ENCODE results near the gene RPP25. TPM values are rescaled to one million over a fixed set of nuclear protein-coding genes. Genes with fewer than 3 reads are reported as not detected.
"Not testable (repeated sequence)": the region's sequence is repeated elsewhere in the genome, so short reads cannot be mapped to it uniquely, and the experiment has no call there.

The RPP25 gene
- total RNA-seq, 2 experiments from 2014 or later: 7.0 to 7.2 TPM

- Mint-ChIP-seq H3K9me3 (no peaks in the 10 kb centered on the region), H3K27me3 (no peaks in the 10 kb centered on the region), H3K36me3 (ENCODE audit: low read depth) (peaks cover 17% of the 10 kb centered on the region), H3K4me3 (peak within 1 kb of the TSS; percentile 87), H3K27ac (peak within 1 kb of the TSS; percentile 94), H3K4me1 (ENCODE audit: low read depth) (peaks cover 20% of the 10 kb centered on the region)
- ChIA-PET POLR2A (interaction anchor here (0.6 to 1.7 kb wide), 16 partner anchors 9 to 392 kb away, joined by 3 to 5 read pairs (median 3); partner anchors contain the start of genes PPCDC and ULK3), CTCF (interaction anchor here (0.7 to 2.6 kb wide), 5 partner anchors 13 to 266 kb away, joined by 3 to 16 read pairs (median 4); partner anchors contain the start of genes C15orf39 and RPP25)
- ATAC-seq: peak; percentile 94
- peak; percentile 95 for DNase-seq
- TF ChIP-seq CTCF (IDR thresholded peaks at IDR 0.05): no peak
- intact Hi-C loops (cut with micrococcal nuclease): no loop called here
Measured at GRCh38 chr15:74937590-74938371, 18.8 kb downstream of the RPP25 start, which contains the start of gene COX5A. COX5A (minus strand) TSS chr15:74938073; CDS start chr15:74938014, 59 bp downstream.

DNA sequence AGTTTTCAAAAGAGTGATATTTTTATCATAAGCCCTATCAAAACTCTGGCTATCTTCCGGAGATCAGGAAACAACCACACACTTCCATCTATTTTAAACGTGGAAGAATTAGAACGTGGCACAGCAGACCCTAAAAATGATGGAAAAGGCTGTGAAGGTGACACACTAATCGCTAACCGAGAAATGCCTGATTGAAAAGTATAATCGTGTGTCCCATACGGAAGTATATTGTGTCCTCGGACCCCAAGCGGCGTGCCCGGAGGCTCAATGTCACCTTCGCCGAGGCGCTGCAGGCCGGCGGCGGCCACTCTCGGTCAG is 19.3 kb downstream of the RPP25 start:
- DNase-seq (no peak), ATAC-seq (no peak)
- Mint-ChIP-seq H3K4me1 (ENCODE audit: low read depth) (peaks cover 22% of the 10 kb centered on the region), H3K4me3 (peak overlapping the region; percentile 87), H3K9me3 (no peaks in the 10 kb centered on the region), H3K36me3 (ENCODE audit: low read depth) (peaks cover 19% of the 10 kb centered on the region), H3K27ac (peak overlapping the region; percentile 94), H3K27me3 (no peaks in the 10 kb centered on the region)
- CTCF ChIA-PET: interaction anchor here (0.7 kb wide), 1 partner anchor 35 kb away, joined by 3 read pairs; no protein-coding TSS in a partner anchor
- POLR2A ChIA-PET: interaction anchor here (0.7 to 1.5 kb wide), 6 partner anchors 16 to 266 kb away, joined by 3 to 4 read pairs (median 3); partner anchors contain the start of gene ULK3
- TF ChIP-seq CTCF (IDR thresholded peaks at IDR 0.05): no peak
- intact Hi-C loops (cut with micrococcal nuclease): no loop called here

DNA sequence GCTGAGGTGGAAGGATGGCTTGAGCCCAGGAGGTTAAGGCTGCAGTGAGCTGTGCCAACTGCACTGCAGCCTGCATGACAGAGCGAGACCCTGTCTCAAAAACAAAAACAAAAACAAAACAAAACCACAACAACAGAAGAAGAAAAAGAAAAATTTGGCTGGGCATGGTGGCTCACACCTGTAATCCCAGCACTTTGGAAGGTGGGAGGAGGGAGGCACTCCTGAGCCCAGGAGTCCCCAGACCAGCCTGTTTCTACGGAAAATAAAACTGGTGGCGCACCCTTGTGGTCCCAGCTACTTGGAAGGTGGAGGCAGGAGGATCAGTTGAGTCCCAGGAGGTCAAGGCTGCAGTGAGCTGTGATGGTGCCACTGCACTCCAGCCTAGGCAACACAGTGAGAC is 21.4 kb downstream of the RPP25 start:
- peaks cover 26% of the 10 kb centered on the region for H3K36me3 Mint-ChIP-seq (ENCODE audit: low read depth)
- ATAC-seq; H3K9me3 Mint-ChIP-seq; DNase-seq; intact Hi-C loops (cut with micrococcal nuclease); H3K27me3 Mint-ChIP-seq: not testable (repeated sequence)
- peak overlapping the region; percentile 49 for H3K4me3 Mint-ChIP-seq
- peak overlapping the region; percentile 22 for H3K27ac Mint-ChIP-seq
- peaks cover 24% of the 10 kb centered on the region for H3K4me1 Mint-ChIP-seq (ENCODE audit: low read depth)
- ChIA-PET CTCF (interaction anchor here (1.2 to 3.4 kb wide), 4 partner anchors 12 to 165 kb away, joined by 3 to 23 read pairs (median 4); no protein-coding TSS in a partner anchor), POLR2A (interaction anchor here (1.0 to 1.1 kb wide), 2 partner anchors 44 to 151 kb away, joined by 3 read pairs; no protein-coding TSS in a partner anchor)

- CTCF ChIA-PET: interaction anchor here (3.4 kb wide), 1 partner anchor 32 kb away, joined by 23 read pairs; no protein-coding TSS in a partner anchor
Measured at GRCh38 chr15:74933573-74933972, 23.0 kb downstream of the RPP25 start.

DNA sequence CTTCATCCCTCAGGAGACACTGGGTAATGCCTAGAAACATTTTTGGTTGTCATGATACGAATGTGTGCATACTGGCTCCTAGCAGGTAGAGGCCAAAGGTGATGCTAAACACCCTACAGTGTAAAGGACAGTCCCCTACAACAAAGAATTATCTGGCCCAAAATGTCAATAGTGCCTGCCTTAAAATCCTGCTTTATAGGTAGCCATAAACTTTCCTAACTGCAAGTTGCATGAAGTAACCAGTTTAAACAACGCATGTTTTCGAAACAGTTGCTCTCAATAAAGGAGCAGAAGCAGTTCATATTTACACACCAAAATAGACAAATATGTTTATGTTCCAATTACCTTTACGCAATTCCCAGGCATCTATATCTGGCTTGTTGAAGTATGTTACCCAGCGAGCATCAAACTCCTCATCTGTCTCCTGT is 27.8 kb downstream of the RPP25 start:
- Mint-ChIP-seq H3K4me1 (ENCODE audit: low read depth) (peaks cover 10% of the 10 kb centered on the region), H3K27me3 (no peaks in the 10 kb centered on the region), H3K27ac (no peak overlapping the region), H3K4me3 (no peak overlapping the region), H3K36me3 (ENCODE audit: low read depth) (peaks cover 35% of the 10 kb centered on the region), H3K9me3 (no peaks in the 10 kb centered on the region)
- ATAC-seq (no peak), DNase-seq (no peak)
- intact Hi-C loops (cut with micrococcal nuclease): no loop called here
- ChIA-PET CTCF (interaction anchor here (0.6 kb wide), 1 partner anchor 22 kb away, joined by 3 read pairs; no protein-coding TSS in a partner anchor), POLR2A (no interaction called here)
- TF ChIP-seq CTCF (IDR thresholded peaks at IDR 0.05): no peak

More at GRCh38 chr15:74933573-74933972, 23.0 kb downstream of the RPP25 start:
- intact Hi-C loops (cut with micrococcal nuclease): no loop called here
- POLR2A ChIA-PET: interaction anchor here (1.2 to 1.4 kb wide), 2 partner anchors 8 to 16 kb away, joined by 3 read pairs; no protein-coding TSS in a partner anchor
- H3K4me1 Mint-ChIP-seq (ENCODE audit: low read depth): peaks cover 24% of the 10 kb centered on the region
- no peak for TF ChIP-seq CTCF (IDR thresholded peaks at IDR 0.05)
- ATAC-seq (no peak), DNase-seq (no peak)
- no peaks in the 10 kb centered on the region for H3K27me3 Mint-ChIP-seq
- no peaks in the 10 kb centered on the region for H3K9me3 Mint-ChIP-seq
- H3K36me3 Mint-ChIP-seq (ENCODE audit: low read depth): peaks cover 34% of the 10 kb centered on the region
- no peak overlapping the region for H3K4me3 Mint-ChIP-seq
- no peak overlapping the region for H3K27ac Mint-ChIP-seq

All from activated CD8-positive, alpha-beta T cell treated with anti-CD3 and anti-CD28 coated beads for 36 hours (primary cell).